NCI-H2196 treated with DMSO at 0.1 percent for 48 hours (cell line): ENCODE measurements around the gene C2CD3.
"Not testable (repeated sequence)": the region's sequence is repeated elsewhere in the genome, so short reads cannot be mapped to it uniquely, and the experiment has no call there.

Experiments used
- DNase-seq: peaks from one replicate; lab custom pipeline; 2025; ENCODE audit not compliant: unreplicated experiment; lab: John Stamatoyannopoulos, UW

C2CD3 gene

DNA sequence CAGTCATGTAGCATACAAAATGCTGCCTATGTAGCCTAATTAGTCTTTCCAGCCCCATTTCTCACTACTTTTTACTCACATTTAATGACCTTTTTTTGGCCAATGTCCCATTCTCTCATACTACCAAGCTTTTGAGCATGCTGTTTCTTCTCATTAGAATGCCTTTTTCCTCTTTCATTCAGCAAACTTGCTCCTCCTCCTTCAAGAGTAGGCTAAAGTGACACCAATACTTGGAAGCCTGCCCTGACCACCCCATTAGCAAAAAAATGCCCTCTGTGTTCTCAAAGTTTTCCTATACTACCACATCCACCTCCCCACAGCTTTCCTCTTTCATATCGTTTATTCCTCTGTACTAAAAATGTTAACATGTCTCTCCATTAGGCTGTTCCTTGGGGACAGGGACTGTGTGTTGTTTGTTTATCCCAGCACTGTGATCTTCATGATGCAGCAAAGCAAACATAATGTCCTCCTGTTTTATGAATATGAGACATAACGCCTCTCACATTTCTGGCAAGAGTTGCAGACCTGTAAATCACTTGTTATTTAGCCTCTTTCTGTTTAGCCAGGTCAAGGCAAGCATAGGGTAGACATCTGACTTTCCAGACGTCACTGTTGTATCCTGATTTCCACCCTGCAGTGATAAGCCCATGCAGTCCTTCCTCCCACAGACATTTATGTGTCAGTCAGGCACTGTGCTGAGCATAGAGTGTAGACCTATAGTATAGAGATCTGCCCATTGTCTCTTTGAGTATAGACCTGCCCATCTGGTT, 99.9 kb downstream of the C2CD3 start:
- peak; percentile 20 for DNase-seq

DNA sequence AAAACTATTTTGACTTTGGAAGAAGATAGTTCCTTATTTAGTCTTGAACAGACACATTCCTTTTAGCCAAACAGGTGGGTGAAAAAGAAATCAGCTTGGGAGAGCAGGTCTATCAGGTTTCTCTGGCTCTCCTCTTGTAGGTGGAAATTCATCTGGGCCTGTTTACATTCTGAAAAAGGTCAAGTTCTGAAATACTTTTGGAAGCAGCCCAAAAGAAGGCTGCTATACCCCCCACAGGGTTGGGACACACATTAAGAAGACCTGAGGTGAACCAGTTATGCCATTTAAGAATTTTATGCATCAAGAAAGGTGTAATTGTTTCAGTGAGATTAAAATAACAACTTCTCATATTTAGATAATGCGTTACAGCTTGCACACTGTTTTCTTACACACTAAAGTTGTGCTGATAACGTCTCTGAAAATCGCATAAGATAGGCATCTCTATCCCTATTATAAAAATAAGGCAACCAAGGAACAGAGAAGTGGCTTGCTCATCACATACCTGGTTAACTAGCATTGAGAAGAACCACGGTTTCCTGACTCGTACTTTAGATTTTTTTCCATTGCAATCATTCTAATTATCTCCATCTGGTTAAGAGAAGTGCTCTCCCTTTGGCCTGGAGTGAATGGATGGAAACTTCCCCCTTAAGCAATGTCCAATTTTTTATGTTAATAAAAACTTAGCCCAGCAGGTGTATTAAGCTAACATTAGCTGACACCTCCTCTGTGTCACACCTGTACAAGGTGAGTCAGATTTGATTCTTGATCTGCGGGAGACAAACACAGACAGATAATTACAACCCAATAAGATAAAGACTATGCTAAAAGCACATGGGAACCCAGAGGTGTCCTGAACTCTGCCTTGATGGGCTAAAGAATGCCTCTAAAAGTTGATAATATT, 101.4 kb downstream of the C2CD3 start:
- DNase-seq = peak; percentile 42

DNA sequence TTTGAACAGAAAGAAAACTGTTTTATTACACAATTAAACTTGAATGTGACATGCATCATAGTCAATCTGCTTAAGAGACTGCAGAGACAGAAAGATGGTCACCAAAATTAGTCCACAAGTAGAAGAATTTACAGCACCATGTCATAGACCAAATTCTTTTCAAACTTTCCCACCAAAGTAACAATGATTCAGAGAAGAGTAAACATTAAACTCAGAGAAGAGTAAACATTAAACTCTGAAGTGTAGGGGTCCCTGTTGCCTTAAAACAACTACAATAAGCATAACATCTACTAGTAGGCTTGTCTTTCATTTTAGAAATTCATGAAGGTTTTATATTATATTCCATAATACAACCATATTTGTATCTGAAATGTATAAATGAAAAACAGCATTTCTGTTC, 104.1 kb downstream of the C2CD3 start:
- DNase-seq = not testable (repeated sequence)

DNA sequence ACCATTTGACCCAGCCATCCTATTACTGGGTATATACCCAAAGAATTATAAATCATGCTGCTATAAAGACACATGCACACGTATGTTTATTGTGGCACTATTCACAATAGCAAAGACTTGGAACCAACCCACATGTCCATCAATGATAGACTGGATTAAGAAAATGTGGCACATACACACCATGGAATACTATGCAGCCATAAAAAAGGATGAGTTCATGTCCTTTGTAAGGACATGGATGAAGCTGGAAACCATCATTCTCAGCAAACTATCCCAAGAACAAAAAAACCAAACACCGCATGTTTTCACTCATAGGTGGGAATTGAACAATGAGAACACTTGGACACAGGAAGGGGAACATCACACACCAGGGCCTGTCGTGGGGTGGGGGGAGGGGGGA, 105.3 kb downstream of the C2CD3 start:
- not testable (repeated sequence) for DNase-seq

DNA sequence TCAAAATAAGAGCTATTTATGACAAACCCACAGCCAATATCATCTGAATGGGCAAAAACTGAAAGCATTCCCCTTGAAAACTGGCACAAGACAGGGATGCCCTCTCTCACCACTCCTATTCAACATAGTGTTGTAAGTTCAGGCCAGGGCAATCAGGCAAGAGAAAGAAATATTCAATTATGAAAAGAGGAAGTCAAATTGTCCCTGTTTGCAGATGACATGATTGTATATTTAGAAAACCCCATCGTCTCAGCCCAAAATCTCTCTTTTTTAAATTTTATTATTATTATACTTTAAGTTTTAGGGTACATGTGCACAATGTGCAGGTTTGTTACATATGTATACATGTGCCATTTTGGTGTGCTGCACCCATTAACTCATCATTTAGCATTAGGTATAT, 107.2 kb downstream of the C2CD3 start:
- not testable (repeated sequence) for DNase-seq

DNA sequence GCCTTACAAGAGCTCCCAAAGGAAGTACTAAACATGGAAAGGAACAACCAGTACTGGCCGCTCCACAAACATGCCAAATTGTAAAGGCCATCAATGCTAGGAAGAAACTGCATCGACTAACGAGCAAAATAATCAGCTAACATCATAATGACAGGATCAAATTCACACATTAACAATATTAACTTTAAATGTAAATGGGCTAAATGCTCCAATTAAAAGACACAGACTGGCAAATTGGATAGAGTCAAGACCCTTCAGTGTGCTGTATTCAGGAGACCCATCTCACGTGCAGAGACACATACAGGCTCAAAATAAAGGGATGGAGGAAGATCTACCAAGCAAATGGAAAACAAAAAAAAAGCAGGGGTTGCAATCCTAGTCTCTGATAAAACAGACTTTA, 109.2 kb downstream of the C2CD3 start:
- DNase-seq = not testable (repeated sequence)

DNA sequence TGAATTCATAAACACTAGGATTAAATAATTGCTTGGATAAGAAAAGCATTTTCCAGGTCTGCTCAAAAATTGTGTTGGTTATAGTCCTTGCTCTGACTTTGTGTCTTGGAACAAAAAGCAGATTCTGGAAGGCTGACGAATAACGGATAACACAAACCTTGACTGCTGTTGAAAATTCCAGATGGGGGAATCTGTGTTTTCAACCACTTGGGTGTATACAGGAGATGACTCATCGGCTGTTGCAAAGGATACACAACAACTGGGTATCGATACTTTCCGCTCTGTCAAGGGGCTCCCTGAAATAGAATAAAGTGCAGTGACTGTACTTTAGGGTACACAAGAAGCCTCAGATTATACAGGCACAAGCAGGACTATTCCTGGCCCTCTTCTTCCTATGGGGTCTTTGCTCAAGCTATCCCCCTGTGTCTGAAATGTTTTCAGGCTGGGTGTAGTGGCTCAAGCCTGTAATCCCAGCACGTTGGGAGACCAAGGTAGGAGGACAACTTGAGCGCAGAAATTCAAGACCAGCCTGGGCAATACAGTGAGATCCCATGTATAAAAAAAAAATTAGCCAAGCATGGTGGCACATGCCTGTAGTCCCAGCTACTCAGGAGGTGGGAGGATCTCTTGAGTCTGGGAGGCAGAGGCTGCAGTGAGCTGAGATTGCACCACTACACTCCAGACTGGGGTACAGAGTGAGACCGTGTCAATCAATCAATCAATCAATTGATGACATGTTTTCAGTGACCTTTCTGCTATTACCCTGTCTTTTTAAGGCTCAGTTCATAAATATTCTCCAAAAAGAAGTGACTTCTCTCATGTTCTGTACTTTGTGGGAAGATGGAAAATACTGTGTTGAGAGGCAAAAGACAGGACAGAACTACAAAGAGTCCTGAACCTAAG, 113.3 kb downstream of the C2CD3 start:
- no peak for DNase-seq

DNA sequence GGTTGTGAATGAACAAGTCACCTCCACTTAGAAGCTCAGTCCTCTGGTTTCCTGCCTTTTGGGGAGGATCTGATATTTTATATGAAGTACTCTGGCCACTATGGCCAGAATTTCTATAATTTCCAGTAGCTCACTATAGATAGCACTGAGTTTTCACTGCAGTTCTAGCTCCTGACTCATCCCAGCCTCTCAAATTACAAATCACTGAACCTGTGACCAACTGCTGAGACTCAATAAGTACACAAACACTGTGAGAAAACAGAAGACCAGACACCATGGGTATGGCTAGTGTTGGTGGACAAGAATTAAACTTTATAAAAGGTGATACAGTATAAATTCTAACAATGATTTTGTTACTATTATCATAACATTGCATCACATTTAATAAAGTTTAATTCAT, 114.9 kb downstream of the C2CD3 start:
- no peak for DNase-seq

DNA sequence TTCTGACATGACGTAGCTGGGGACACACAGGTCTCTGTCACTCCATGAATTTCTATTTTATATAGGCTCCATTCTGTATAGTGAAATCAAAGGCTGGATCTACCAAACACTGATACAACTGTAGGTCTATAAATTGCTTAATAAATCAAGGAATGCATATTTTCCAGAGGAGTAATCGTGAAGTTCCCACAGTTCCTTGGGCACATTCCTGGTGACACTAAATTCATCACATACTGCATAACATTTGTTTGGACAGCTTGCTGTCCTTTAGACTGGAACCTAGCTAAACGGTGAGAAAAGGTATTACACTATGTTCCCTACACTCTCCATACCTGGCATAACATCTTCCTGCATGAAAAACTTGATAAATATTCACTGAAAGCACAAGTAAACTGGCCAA, 120.3 kb downstream of the C2CD3 start:
- no peak for DNase-seq

DNA sequence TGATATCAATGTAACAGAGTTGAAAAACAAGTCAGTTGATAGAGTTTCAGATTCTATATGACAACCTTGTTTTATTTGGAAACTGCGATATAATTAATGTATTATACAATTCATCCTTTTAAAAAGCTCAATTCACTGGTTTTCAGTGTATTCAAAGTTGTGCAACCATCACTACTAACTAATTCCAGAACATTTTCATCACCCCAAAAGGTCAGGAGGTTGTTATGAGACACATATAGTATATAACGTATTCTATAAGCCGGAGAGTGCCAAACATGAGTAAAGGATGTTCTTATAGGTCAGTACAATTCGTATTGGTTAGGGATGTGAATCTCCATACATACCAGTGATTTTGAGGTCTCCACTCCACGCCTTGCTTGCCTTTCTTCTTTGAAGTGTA, 121.8 kb downstream of the C2CD3 start:
- no peak for DNase-seq

DNA sequence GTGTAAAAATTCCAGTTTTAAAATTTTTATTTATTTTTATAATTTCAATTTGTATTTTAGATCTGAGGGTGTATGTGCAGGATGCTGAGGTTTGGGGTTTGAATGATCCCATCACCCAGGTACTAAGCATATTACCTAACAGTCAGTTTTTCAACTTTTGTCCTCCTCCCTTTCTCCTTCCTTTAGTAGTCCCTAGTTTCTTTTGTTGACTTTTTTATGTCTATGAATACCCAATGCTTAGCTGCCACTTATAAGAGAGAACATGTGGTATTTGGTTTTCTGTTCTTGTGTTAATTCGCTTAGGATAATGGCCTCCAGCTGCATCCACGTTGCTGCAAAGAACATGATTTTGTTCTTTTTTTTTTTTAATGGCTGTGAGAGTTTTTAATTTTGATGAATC, 126.3 kb downstream of the C2CD3 start:
- DNase-seq = no peak

DNA sequence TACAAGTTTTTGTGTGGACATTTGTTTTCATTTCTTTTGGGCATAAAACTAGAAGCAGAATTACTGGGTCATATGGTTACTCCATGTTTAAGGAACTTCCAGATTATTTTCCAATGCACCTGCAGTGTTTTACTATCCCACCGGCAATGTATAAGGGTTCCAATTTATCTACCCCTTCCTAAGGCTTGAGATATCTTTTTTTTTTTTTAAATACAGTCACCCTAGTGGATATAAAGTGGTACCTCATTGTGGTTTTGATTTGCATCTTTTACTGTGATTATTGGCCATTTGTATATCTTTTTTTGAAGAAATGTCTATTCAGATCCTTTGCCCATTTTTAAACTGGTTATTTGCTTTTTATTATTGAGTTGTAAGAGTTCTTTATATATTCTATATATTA, 127.4 kb downstream of the C2CD3 start:
- DNase-seq = no peak

DNA sequence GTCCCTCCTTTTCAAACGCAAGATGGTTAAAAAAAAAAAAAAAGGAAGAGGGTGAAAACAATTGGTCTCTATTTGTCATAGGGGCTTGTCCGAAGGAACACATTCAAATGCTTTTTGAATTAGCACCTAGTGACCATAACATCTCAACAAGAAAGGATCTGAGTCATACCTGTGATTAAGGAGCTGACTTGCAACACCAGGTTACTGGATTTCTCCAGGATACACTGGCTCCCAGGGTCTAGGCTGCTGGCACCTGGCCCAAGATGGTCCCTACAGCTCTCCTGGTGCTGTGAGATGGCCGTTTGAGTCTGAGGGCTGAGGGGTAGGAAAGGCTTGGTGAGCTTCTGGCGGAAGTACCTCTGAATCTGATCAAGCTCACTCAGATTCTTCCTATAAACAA, 133.5 kb downstream of the C2CD3 start:
- DNase-seq = no peak

DNA sequence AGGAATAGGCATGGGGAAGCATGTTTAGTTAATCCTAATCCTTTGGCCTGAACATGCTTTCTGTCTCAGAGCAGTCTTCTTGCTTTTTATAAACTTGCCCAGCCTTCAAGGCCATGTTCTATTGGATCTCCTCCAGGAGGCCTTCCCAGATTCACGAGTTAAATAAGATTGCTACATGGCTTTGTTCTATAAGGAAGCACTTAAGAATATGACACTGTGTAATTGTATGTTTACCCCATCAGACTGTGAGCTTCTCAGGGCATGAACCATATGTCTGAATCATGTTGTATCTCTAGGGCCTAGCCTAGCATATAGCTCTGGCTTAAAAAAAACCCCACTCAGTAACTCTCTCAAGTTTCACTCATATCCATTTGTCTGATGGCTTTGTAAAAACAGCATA, 135.5 kb downstream of the C2CD3 start:
- no peak for DNase-seq

DNA sequence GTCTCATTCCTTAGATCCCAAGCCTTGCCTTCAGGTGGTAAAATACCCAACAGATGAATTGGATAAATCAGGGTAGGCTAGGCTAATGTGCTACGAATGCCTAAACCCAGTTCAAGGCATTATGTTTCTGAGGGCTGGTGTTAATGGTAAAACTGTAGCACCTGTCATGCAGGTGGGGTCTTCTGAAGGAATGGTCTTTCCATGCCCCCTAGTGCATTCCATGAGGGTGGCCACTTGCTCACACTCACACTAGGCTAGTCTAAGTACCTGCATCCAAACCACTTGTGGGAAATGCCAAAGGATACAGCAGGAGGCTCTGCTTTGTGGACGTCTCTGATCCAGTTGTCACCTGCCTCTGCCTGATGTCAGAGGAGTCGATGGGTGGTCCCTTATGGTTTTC, 137.8 kb downstream of the C2CD3 start:
- no peak for DNase-seq

DNA sequence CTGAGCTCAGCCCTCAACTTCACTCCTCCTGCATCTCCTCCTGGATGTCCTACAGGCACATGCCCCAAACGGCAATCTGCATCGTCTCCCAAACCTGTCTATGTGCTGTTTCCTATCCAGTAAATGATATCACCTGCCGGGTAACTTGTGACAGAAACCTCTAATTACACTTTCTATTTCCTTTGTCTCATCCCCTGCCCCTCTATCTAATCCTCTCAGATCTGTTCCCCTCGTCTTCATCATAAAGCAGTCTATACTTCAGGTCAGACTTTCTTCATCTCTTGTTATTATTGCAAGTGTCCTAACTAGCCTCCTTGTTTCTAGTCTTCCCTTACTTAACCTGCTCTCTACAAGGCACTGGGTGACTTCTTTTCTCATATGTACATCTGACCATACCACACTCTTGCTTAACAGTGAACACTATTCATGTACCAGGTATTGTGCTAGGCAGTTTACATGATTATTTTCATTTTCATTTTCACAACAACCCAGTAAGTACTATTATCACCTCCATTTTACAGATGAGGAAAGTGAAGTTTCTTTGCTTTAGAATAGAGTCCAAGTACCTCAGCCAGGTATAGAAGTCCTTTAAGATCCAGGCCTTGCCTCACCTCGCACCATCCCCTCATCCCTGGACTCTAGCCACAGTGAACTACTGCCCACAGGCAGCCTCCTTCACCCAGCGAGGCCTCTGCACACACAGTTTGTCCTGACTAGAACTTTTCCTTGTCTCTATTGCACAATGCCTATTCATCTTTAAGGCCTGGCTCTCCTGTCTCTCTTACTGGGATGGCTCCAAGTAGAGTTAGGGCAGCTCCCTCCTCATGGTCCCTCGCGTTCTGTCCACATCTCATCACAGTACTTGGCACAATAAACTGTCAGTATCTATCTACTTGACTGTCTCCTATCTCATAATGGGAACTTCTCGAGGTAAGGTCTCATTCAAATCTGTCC, 139.8 kb downstream of the C2CD3 start:
- DNase-seq = no peak

DNA sequence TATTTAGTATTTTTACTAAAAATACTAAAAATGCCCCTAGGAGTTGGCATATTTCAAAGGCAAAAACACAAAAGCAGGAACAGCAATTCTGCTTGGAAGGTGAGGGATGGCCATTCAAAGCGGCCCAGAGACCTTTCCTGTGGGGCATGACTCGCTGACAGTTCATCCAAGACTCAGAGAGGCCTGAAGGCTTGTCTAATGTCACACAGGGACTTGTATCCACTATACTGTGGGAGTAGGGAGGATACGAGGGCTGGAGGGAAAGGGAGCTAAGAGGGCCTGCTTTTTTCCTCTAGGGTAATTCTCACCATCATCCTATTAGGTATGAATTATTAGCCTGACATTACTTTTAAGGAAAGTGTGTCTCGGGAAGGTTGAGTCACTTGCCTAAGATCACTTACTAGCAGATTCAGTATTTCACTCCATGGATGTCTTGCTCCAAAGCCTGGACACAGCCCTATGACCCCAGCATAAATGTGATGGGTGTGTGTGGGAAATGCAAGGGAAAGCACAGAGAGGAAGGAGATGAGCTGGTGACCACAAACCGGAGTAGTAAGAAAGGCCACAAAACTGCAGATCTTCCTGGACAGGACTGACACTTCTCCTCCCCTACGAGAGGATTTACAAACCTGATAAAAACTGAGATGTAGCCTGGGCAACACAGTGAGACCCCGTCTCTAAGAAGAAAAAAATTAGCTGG, 145.2 kb downstream of the C2CD3 start:
- no peak for DNase-seq

DNA sequence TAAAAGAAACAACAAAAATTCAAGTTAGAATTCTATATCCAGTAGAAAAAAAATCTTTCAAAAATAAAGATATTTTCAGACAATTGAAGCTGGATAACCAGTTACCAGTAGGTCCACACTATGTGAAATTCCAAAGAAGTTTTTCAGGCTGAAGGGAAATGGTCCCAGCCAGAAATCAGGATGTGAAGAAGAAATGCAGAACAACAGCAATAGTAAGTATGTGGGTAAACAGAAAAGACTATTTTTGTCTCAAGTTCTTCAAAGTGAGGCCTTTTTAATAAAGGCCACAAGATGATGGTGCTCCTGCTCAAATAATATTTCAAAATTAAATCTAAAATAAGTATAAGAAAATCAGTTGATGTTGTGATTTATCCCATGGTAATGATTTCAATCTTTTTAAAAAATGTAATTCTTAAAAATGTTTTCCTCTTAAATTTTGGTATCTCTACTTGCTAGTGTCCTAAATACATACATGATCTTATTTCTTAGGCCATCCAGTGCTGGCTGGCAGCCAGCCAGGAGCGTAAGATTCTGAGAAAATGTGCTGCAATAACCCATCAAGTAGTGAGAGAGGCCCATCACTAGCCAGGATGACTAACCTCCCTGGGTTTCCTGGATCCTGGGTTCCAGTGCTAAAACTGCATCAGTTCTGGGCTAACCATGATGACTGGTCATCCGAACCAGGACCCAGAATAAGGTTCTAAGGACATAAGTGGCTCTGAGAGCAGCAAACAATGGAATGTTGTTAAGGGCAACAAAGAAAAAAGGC, 146.4 kb downstream of the C2CD3 start:
- no peak for DNase-seq

DNA sequence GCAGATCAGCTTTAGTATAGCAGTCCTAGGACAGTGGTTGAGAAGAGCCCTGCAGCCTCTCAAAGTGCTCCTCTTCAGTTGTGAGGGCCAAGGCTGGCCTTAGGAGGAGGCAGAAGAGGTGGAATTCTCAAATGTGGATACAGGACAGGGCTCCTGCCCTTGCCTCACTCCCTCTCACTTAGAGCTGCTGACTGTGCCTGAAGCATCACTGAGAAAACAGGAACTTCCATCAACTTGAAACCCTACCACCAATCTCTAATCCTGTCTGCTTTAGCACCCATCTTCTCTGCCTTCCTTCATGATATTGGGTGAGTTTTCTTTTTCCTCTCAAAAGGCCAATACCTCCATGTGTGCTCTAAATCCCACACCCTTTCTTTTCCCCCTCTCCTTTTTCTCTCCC, 147.5 kb downstream of the C2CD3 start:
- DNase-seq = no peak
